H9 (cell line): ENCODE measurements around the gene CAPZA2. TPM values are rescaled to one million over a fixed set of nuclear protein-coding genes. Genes with fewer than 3 reads are reported as not detected.
A peak's percentile ranks its signal among the peaks of the same experiment; 100 is the strongest.

ENCODE experiments used
- DNase-seq: peaks from one replicate; pipeline ENCODE4 v3.0.0-alpha.2; 2017
- H2AFZ ChIP-seq: one replicate; pipeline ENCODE4 v1.6.1; 2013; ENCODE audit warnings: mild to moderate bottlenecking, low read length, control low read depth, moderate library complexity
- H2AK5ac ChIP-seq: 2 replicates; pipeline ENCODE4 v1.6.1; 2013; ENCODE audit warnings: low read length, control low read depth, mixed read lengths; ENCODE audit not compliant: insufficient read length
- H2BK120ac ChIP-seq: one replicate; pipeline ENCODE4 v1.6.1; 2013; ENCODE audit warnings: low read depth, mild to moderate bottlenecking, low read length, control low read depth, inconsistent platforms; ENCODE audit not compliant: poor library complexity, severe bottlenecking
- H2BK12ac ChIP-seq: 2 replicates; pipeline ENCODE4 v1.6.1; 2013; ENCODE audit warnings: low read length, control low read depth, mixed read lengths, low read depth; ENCODE audit not compliant: insufficient read length
- H2BK15ac ChIP-seq: 2 replicates; pipeline ENCODE4 v1.6.1; 2013; ENCODE audit warnings: low read depth, low read length, control low read depth
- H2BK20ac ChIP-seq: one replicate; pipeline ENCODE4 v1.6.1; 2013; ENCODE audit warnings: low read depth, mild to moderate bottlenecking, low read length, control low read depth, inconsistent platforms; ENCODE audit not compliant: poor library complexity, severe bottlenecking
- H2BK5ac ChIP-seq: 2 replicates; pipeline ENCODE4 v1.6.1; 2013; ENCODE audit warnings: low read length, control low read depth, mixed read lengths; ENCODE audit not compliant: insufficient read length
- H3K14ac ChIP-seq: 2 replicates; pipeline ENCODE4 v1.6.1; 2013; ENCODE audit warnings: low read length, control low read depth; ENCODE audit not compliant: insufficient read depth
- H3K18ac ChIP-seq: 2 replicates; pipeline ENCODE4 v1.6.1; 2013; ENCODE audit warnings: low read depth, mild to moderate bottlenecking, mixed read lengths, low read length, control low read depth; ENCODE audit not compliant: insufficient read length
- H3K23ac ChIP-seq: 2 replicates; pipeline ENCODE4 v1.6.1; 2013; ENCODE audit warnings: low read length, control low read depth, mixed read lengths, low read depth; ENCODE audit not compliant: insufficient read length
- H3K23me2 ChIP-seq: 2 replicates; pipeline ENCODE4 v1.6.1; 2013; ENCODE audit warnings: low read depth, mild to moderate bottlenecking, mixed read lengths, low read length, control low read depth; ENCODE audit not compliant: insufficient read length, poor library complexity, severe bottlenecking
- H3K27ac ChIP-seq: 2 replicates; pipeline ENCODE4 v1.5.1; 2013; ENCODE audit warnings: low read length, control low read depth, mixed read lengths, low read depth; ENCODE audit not compliant: insufficient read length
- H3K27me3 ChIP-seq: 2 replicates; pipeline ENCODE4 v1.6.1; 2013; ENCODE audit warnings: low read length, control low read depth, inconsistent platforms; ENCODE audit not compliant: insufficient read depth
- H3K4ac ChIP-seq: 2 replicates; pipeline ENCODE4 v1.6.1; 2013; ENCODE audit warnings: low read depth, mild to moderate bottlenecking, control low read depth, inconsistent platforms, low read length, moderate library complexity
- H3K4me1 ChIP-seq: 2 replicates; pipeline ENCODE4 v1.6.1; 2013; ENCODE audit warnings: low read length, control low read depth, inconsistent platforms; ENCODE audit not compliant: insufficient read depth
- H3K4me2 ChIP-seq: 2 replicates; pipeline ENCODE4 v1.6.1; 2013; ENCODE audit warnings: low read length, control low read depth, mixed read lengths; ENCODE audit not compliant: insufficient read length, insufficient read depth
- H3K56ac ChIP-seq: 2 replicates; pipeline ENCODE4 v1.6.1; 2013; ENCODE audit warnings: low read depth, mild to moderate bottlenecking, mixed read lengths, low read length, control low read depth; ENCODE audit not compliant: insufficient read length
- H3K79me1 ChIP-seq: 2 replicates; pipeline ENCODE4 v1.6.1; 2013; ENCODE audit warnings: low read depth, mild to moderate bottlenecking, moderate library complexity, low read length, control low read depth, inconsistent platforms; ENCODE audit not compliant: insufficient read depth, poor library complexity, severe bottlenecking
- H3K79me2 ChIP-seq: 2 replicates; pipeline ENCODE4 v1.6.1; 2013; ENCODE audit warnings: low read length, control low read depth, inconsistent platforms; ENCODE audit not compliant: insufficient read depth
- H3K9ac ChIP-seq: 2 replicates; pipeline ENCODE4 v1.6.1; 2013; ENCODE audit warnings: low read length, control low read depth, mixed read lengths; ENCODE audit not compliant: insufficient read length; ENCODE audit errors: extremely low read depth
- H3K9me3 ChIP-seq: one replicate; pipeline ENCODE4 v1.6.1; 2013; ENCODE audit warnings: low read depth, low read length, inconsistent platforms; ENCODE audit not compliant: control insufficient read depth
- H3T11ph ChIP-seq: one replicate; pipeline ENCODE4 v1.6.1; 2013; ENCODE audit warnings: mild to moderate bottlenecking, low read length, control low read depth, inconsistent platforms
- H4K20me1 ChIP-seq: one replicate; pipeline ENCODE4 v1.6.1; 2013; ENCODE audit not compliant: control insufficient read depth, insufficient read length, insufficient read depth
- H4K5ac ChIP-seq: 2 replicates; pipeline ENCODE4 v1.6.1; 2013; ENCODE audit warnings: low read depth, mild to moderate bottlenecking, mixed read lengths, low read length, control low read depth; ENCODE audit not compliant: insufficient read length
- H4K8ac ChIP-seq: replicated peaks from 2 replicates; pipeline ENCODE4 v1.6.1; 2013; ENCODE audit warnings: low read length, control low read depth, mixed read lengths, low read depth; ENCODE audit not compliant: insufficient read length
- H4K91ac ChIP-seq: 2 replicates; pipeline ENCODE4 v1.6.1; 2013; ENCODE audit warnings: low read depth, mild to moderate bottlenecking, moderate library complexity, mixed read lengths, low read length, control low read depth; ENCODE audit not compliant: insufficient read length
- H3K27ac Mint-ChIP-seq, 3 experiments: 2 replicates in 2 of 3; 3 replicates in 1 of 3; pipeline ENCODE4 v1.8.0; 2020 to 2021; ENCODE audit warnings: mixed read lengths in 3 of 3, mild to moderate bottlenecking in 1 of 3, moderate library complexity in 1 of 3
- H3K27me3 Mint-ChIP-seq: 2 replicates; pipeline ENCODE4 v1.8.0; 2021; ENCODE audit warnings: low read depth, mild to moderate bottlenecking, moderate library complexity, mixed read lengths
- H3K36me3 Mint-ChIP-seq, 3 experiments: 2 replicates in 2 of 3; 3 replicates in 1 of 3; pipeline ENCODE4 v1.8.0; 2020 to 2021; ENCODE audit warnings: low read depth in 3 of 3, mixed read lengths in 3 of 3; ENCODE audit not compliant: insufficient read depth in 1 of 3
- H3K4me1 Mint-ChIP-seq, 2 experiments: 2 replicates each; pipeline ENCODE4 v1.8.0; 2020; ENCODE audit warnings: mixed read lengths in 2 of 2
- H3K4me3 Mint-ChIP-seq, 2 experiments: 2 replicates in 1 of 2; 3 replicates in 1 of 2; pipeline ENCODE4 v1.8.0; 2020 to 2021; ENCODE audit warnings: mild to moderate bottlenecking in 2 of 2, mixed read lengths in 2 of 2, moderate library complexity in 1 of 2
- H3K9me3 Mint-ChIP-seq, 2 experiments: 2 replicates in 1 of 2; 3 replicates in 1 of 2; pipeline ENCODE4 v1.8.0; 2020; ENCODE audit warnings: mild to moderate bottlenecking in 2 of 2, mixed read lengths in 2 of 2, moderate library complexity in 1 of 2
- CTCF ChIP-seq: fragments of 200-600 bp; sonication (generic); conservative IDR thresholded peaks from 3 replicates; pipeline ENCODE4 v1.8.0; 2021; ENCODE audit warnings: antibody characterized with exemption, mild to moderate bottlenecking
- WGBS: extraction: QIAGEN DNeasy Blood & Tissue Kit; methylation state at CpG from one replicate; pipeline ENCODE4 v1.1.7; 2013; ENCODE audit warnings: missing lambda C conversion rate, low lambda C conversion rate, mixed read lengths; ENCODE audit not compliant: insufficient read length; ENCODE audit errors: extremely low coverage; 5-methylcytosine and 5-hydroxymethylcytosine counted together
- total RNA-seq: library from RNA; stranded (reverse); gene quantifications from 2 replicates; pipeline ENCODE4 v1.2.1, GENCODE V29; 2021

CAPZA2 gene
- total RNA-seq, 1 experiment from 2014 or later, result 131 TPM

- H3K4me1 Mint-ChIP-seq, result peaks cover 24 to 27% of the 10 kb centered on the region in 2 experiments
- peak; percentile 38 for DNase-seq
- H3K27ac Mint-ChIP-seq, result peak overlapping the region; percentile 91 to 94 (median 91)
- H3K79me1 ChIP-seq, result no peaks in the 10 kb centered on the region
- no peak overlapping the region for H2BK15ac ChIP-seq
- H3K27me3 ChIP-seq, result no peaks in the 10 kb centered on the region
- peaks cover 5% of the 10 kb centered on the region for H3K23me2 ChIP-seq
- peaks cover 0 to 8% (median 5%) of the 10 kb centered on the region in 3 experiments; a peak in 5 of 7 replicates for H3K36me3 Mint-ChIP-seq
- no peak overlapping the region for H2BK5ac ChIP-seq
- H2BK20ac ChIP-seq, result no peak overlapping the region
- H3K18ac ChIP-seq, result peak overlapping the region; percentile 87
- H2BK120ac ChIP-seq, result no peak overlapping the region
- peak overlapping the region; percentile 74 for H2BK12ac ChIP-seq
- H3K27ac ChIP-seq, result peak overlapping the region; percentile 73
- no peaks in the 10 kb centered on the region; a peak in 1 of 5 replicates for H3K9me3 Mint-ChIP-seq
- H4K20me1 ChIP-seq, result no peaks in the 10 kb centered on the region
- H2AK5ac ChIP-seq, result no peak overlapping the region
- H2AFZ ChIP-seq, result peak overlapping the region; percentile 40
- no CpG with 5 or more reads among the region's 25 CpGs for WGBS
- H4K5ac ChIP-seq, result no peak overlapping the region
- no peaks in the 10 kb centered on the region for H3K79me2 ChIP-seq
- TF ChIP-seq CTCF, result no peak
- peak overlapping the region; percentile 79 to 86 for H3K4me3 Mint-ChIP-seq
- no peak overlapping the region; the same call in 1 of the 2 replicates for H3K4ac ChIP-seq
- H3K56ac ChIP-seq, result peak overlapping the region; percentile 20
- H3K4me2 ChIP-seq, result peak overlapping the region; percentile 98
- H4K8ac ChIP-seq, result peak overlapping the region; percentile 23
- no peaks in the 10 kb centered on the region for H3K27me3 Mint-ChIP-seq
- no peak overlapping the region for H3T11ph ChIP-seq
- H3K9ac ChIP-seq, result peak overlapping the region; percentile 79
- H3K4me1 ChIP-seq, result no peaks in the 10 kb centered on the region; the same call in 1 of the 2 replicates
- H3K14ac ChIP-seq, result peak overlapping the region; percentile 90; the same call in 1 of the 2 replicates
- H3K23ac ChIP-seq, result no peak overlapping the region
- no peak overlapping the region for H4K91ac ChIP-seq
- H3K9me3 ChIP-seq, result no peaks in the 10 kb centered on the region
Observed at GRCh38 chr7:116952635-116953371, 90.4 kb downstream of the CAPZA2 start.
